Lower lobe of right lung (tissue), 2 donors: ENCODE data around the gene TENT4A. TPM values are rescaled to one million over a fixed set of nuclear protein-coding genes. Genes with fewer than 3 reads are reported as not detected.

Experiments
- ATAC-seq, 2 donors: fragments of 200-7000 bp; cut with Tn5 transposase; one replicate each; pipeline ENCODE4 v1.9.1; 2020 to 2022; ENCODE audit warnings: mild to moderate bottlenecking in 2 of 2, moderate library complexity in 2 of 2
- DNase-seq: peaks from one replicate; pipeline ENCODE4 v3.0.0-alpha.2; 2020
- H3K27ac ChIP-seq: fragments of 200-600 bp; one replicate; pipeline ENCODE4 v1.8.0; 2022
- H3K27me3 ChIP-seq: fragments of 200-600 bp; one replicate; pipeline ENCODE4 v1.8.0; 2022; ENCODE audit warnings: low read depth
- H3K36me3 ChIP-seq: fragments of 200-600 bp; one replicate; pipeline ENCODE4 v1.8.0; 2022; ENCODE audit warnings: mild to moderate bottlenecking
- H3K4me1 ChIP-seq: fragments of 200-600 bp; one replicate; pipeline ENCODE4 v1.8.0; 2022
- H3K4me3 ChIP-seq: fragments of 200-600 bp; one replicate; pipeline ENCODE4 v1.8.0; 2022; ENCODE audit warnings: mild to moderate bottlenecking
- H3K9me3 ChIP-seq: fragments of 200-600 bp; one replicate; pipeline ENCODE4 v1.8.0; 2022
- intact Hi-C: fragments of 100-400 bp; cut with DNase I; formaldehyde crosslinking; loops from one replicate; pipeline ENCODE4 v1.11.0; 2022
- total RNA-seq: library from RNA; stranded (reverse); fragmentation: NEBNext Ultra II Directional; extraction: Animal tissue kit (Norgen Biotek cat#: 25700); gene quantifications from one replicate; pipeline ENCODE4 v1.2.1, GENCODE V29; 2021
- TF ChIP-seq, protein P1 (sequence below): fragments of 200-600 bp; IDR thresholded peaks from one replicate; pipeline ENCODE4 v1.8.0; 2022; ENCODE audit warnings: antibody characterized with exemption, mild to moderate bottlenecking
- donor health status: DM: no; HTN: yes; CAD: no; lungs with severe emphysema.

The TENT4A gene
- total RNA-seq, 1 donor from 2014 or later, result 24.1 TPM

DNA sequence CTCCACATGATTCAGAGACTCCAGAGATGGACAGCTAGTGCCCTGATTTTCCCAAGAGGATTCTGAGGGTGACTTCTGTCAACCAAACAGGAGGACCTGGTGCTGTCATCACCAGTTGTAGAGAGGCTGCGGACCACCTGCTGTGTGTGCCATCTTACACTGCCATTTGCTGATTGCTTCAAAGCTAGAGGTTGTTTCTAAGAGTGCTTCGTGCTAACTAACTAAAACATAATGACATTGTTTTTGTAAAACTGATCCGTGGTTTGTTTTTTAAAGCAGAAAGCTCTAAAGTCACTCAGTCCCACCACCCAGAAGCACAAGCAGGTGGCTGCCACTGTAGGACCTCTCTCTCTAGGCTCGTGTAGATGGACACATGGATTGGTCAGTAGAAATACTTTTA lies 12.2 kb downstream of the TENT4A start:
- DNase-seq, result no peak
- peaks cover 67% of the 10 kb centered on the region for H3K4me1 ChIP-seq

DNA sequence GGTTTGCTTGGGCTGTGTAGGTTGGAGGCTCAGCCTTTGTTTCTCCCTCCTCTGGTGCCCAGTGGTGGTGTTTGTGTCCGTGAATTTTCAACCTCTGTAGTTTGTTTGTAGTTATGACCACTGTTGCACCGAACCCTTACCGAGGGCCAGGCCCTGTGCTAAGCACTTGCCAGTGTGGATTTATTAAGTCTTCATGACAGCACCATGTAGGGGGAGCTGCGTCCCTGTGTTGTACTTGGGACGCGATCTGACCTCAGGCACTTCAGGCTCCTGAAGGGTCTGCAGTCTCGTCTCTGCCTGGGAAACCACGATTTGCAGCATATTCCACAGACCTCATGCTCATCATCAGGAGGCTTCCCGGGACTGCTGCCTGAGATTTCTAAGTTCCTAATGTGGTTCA lies 12.8 kb downstream of the TENT4A start:
- no peak overlapping the region for H3K27ac ChIP-seq
- TF ChIP-seq, protein P1, sequence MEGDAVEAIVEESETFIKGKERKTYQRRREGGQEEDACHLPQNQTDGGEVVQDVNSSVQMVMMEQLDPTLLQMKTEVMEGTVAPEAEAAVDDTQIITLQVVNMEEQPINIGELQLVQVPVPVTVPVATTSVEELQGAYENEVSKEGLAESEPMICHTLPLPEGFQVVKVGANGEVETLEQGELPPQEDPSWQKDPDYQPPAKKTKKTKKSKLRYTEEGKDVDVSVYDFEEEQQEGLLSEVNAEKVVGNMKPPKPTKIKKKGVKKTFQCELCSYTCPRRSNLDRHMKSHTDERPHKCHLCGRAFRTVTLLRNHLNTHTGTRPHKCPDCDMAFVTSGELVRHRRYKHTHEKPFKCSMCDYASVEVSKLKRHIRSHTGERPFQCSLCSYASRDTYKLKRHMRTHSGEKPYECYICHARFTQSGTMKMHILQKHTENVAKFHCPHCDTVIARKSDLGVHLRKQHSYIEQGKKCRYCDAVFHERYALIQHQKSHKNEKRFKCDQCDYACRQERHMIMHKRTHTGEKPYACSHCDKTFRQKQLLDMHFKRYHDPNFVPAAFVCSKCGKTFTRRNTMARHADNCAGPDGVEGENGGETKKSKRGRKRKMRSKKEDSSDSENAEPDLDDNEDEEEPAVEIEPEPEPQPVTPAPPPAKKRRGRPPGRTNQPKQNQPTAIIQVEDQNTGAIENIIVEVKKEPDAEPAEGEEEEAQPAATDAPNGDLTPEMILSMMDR, result no peak
- peaks cover 67% of the 10 kb centered on the region for H3K4me1 ChIP-seq
- DNase-seq (no peak), ATAC-seq (no peak)
- no peaks in the 10 kb centered on the region for H3K27me3 ChIP-seq
- intact Hi-C loops, result no loop called here
- H3K4me3 ChIP-seq, result no peak overlapping the region
- H3K9me3 ChIP-seq, result no peaks in the 10 kb centered on the region
- H3K36me3 ChIP-seq, result no peaks in the 10 kb centered on the region

More for the DNA sequence above, 12.2 kb downstream of the TENT4A start:
- no peak for ATAC-seq
- H3K27me3 ChIP-seq, result no peaks in the 10 kb centered on the region
- intact Hi-C loops, result no loop called here
- H3K27ac ChIP-seq, result no peak overlapping the region
- TF ChIP-seq, protein P1, result no peak
- H3K4me3 ChIP-seq, result no peak overlapping the region
- H3K36me3 ChIP-seq, result no peaks in the 10 kb centered on the region
- H3K9me3 ChIP-seq, result no peaks in the 10 kb centered on the region

DNA sequence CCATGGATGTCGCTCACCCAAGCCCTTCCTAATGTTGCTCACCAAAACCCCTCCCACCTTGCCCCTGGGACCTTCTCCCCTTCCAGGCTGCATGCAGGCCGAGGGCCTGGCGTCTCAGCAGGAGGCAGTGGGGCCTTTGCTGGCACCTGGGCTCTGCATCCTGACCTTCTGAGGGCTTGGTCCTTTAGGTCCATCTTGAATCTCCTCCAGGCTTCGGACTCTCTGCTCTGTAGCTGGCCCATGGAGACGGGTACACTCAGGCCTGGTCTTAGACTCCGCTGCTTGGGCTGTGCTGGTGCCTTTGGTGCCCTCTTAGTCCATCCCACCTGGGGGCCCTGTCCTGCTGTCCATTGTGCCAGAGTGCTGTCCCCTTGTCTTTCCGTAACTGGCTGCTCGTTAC lies 14.0 kb downstream of the TENT4A start:
- no peaks in the 10 kb centered on the region for H3K36me3 ChIP-seq
- no peak overlapping the region for H3K4me3 ChIP-seq
- TF ChIP-seq, protein P1, result no peak
- ATAC-seq (no peak), DNase-seq (no peak)
- no peaks in the 10 kb centered on the region for H3K9me3 ChIP-seq
- no peaks in the 10 kb centered on the region for H3K27me3 ChIP-seq
- intact Hi-C loops, result no loop called here
- no peak overlapping the region for H3K27ac ChIP-seq
- H3K4me1 ChIP-seq, result peaks cover 67% of the 10 kb centered on the region

DNA sequence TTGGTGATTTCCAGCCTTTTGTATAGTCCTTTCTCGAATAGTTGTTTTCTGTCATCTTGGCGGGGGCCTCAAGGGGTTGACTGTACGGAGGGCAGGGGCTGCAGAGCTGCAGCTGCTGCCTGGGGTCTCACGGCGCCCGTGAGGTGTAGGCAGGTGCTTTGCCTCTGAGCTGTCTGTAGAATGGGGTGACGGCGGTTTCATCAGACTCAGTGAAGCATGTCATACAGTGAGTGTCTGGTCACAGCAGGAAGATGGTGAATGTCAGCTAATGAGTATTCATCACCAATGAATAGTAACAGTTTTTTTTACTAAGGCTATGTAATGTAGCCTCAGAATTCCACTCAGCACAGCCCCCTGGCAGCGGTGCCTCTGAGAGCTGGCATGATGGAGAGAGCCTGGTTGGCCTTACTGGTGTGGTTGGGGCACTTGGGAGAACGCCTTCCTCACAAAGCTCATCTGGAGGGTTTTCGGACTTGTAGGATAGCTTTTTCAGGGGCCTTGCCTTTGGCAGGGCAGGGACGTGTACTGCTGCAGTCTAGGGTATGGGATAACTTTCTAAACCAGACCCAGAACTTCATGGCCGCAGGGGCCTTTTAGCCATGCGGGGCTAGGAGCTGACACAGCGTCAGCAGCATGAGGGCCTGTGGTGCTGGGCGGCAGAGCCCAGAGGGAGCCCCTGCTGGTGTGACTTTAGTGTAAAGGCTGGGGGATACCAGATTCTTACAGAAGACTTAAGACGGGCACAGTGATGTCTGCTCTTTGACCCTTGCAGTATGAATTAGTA lies 15.0 kb downstream of the TENT4A start:
- H3K27ac ChIP-seq, result no peak overlapping the region
- DNase-seq (no peak), ATAC-seq (no peak)
- TF ChIP-seq, protein P1, result no peak
- intact Hi-C loops, result no loop called here
- H3K27me3 ChIP-seq, result no peaks in the 10 kb centered on the region
- H3K9me3 ChIP-seq, result no peaks in the 10 kb centered on the region
- peaks cover 67% of the 10 kb centered on the region for H3K4me1 ChIP-seq
- H3K4me3 ChIP-seq, result no peak overlapping the region
- no peaks in the 10 kb centered on the region for H3K36me3 ChIP-seq

DNA sequence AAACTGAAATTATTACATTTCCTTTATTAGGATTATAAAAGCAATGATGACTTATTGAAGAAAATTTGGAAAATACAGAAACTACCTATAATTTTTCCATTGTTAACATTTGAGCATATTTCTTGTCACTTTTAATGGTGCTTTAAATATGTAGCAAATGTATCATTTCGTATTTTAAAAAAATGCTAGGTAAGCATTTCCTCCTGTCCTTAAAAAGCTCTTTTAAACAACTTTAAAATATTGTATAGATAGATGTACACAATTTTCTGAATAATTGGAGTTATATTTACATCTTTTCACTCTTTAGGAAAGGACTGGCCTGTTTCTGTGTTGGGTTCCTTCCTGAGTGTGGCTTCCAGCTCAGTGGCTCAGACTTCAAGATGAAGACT lies 15.6 kb downstream of the TENT4A start:
- no peak for DNase-seq
- no peak overlapping the region for H3K4me3 ChIP-seq
- H3K27ac ChIP-seq, result no peak overlapping the region
- no peaks in the 10 kb centered on the region for H3K27me3 ChIP-seq
- TF ChIP-seq, protein P1, result no peak
- intact Hi-C loops, result no loop called here
- ATAC-seq, result no peak
- no peaks in the 10 kb centered on the region for H3K9me3 ChIP-seq
- no peaks in the 10 kb centered on the region for H3K36me3 ChIP-seq
- peaks cover 67% of the 10 kb centered on the region for H3K4me1 ChIP-seq
